GM06990 (cell line): Measurements from ENCODE around the gene LRRC18.

Experiments
- DNase-seq: peaks from one replicate; pipeline ENCODE4 v3.0.0-alpha.2; 2011; ENCODE audit not compliant: insufficient read length; ENCODE audit errors: extremely low read depth
- H3K27me3 ChIP-seq: replicated peaks from 2 replicates; pipeline ENCODE4 v1.6.0; 2011; ENCODE audit warnings: low read length; ENCODE audit not compliant: control insufficient read depth, insufficient read depth
- H3K36me3 ChIP-seq: 2 replicates; pipeline ENCODE4 v1.5.1; 2011; ENCODE audit warnings: low read length; ENCODE audit not compliant: control insufficient read depth, insufficient read depth
- H3K4me3 ChIP-seq: replicated peaks from 2 replicates; pipeline ENCODE4 v1.5.1; 2011; ENCODE audit warnings: low read depth, mild to moderate bottlenecking, control low read depth, low read length
- CTCF ChIP-seq: IDR thresholded peaks from 2 replicates; pipeline ENCODE4 v1.5.1; 2011; ENCODE audit warnings: low read length, control low read depth, mild to moderate bottlenecking, inconsistent platforms; ENCODE audit not compliant: insufficient read depth, poor library complexity, severe bottlenecking

The LRRC18 gene

GRCh38 chr10:48883701-48884100 lies 55.9 kb downstream of the LRRC18 start:
- Histone ChIP-seq H3K36me3 (peaks cover 16% of the 10 kb centered on the region), H3K27me3 (no peaks in the 10 kb centered on the region), H3K4me3 (no peak overlapping the region)
- no peak for DNase-seq
- TF ChIP-seq CTCF: no peak

DNA sequence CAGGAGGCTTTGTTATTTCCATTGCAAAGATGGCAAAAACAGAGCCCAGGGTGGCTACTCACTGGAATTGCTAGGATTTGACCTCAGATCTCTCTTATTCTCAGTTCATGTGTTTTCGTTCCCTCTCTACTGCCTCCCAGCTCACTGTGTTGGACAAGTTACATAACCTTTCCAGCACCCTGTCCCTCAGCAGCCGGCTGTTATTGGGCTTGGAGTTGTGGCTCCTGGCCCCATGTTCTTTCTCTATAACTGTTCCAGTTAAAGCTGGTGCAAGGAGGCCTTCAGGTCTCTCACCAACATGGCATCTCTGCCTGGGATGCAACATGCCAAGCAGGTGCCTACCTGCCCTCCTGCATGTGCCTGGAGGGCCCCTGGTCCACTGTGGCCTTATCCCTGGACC lies 56.8 kb downstream of the LRRC18 start:
- no peak for DNase-seq
- Histone ChIP-seq H3K4me3 (no peak overlapping the region), H3K36me3 (peaks cover 21% of the 10 kb centered on the region), H3K27me3 (no peaks in the 10 kb centered on the region)
- TF ChIP-seq CTCF: no peak

DNA sequence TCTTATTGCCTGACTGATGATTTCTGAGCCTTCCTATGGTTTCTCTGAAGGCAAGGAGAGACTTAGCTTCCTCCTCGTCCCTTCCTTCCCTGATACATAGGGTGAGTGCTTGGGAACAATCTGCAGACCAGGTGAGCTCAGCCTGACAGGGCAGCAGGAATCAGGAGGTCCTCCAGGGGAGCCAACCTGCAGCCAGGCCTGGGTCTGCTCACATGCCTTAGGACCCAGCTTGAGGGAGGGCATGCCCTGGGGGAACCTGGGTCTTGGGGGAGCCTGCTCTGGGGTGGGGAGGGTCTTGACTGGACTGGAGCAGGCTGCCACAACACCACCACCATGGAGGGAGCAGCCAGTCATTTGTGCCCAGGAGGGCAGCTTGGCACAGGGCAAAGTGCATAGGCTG lies 57.7 kb downstream of the LRRC18 start:
- no peak for TF ChIP-seq CTCF
- Histone ChIP-seq H3K36me3 (peaks cover 24% of the 10 kb centered on the region), H3K4me3 (no peak overlapping the region), H3K27me3 (no peaks in the 10 kb centered on the region)
- DNase-seq: no peak

- Histone ChIP-seq H3K27me3 (no peaks in the 10 kb centered on the region), H3K4me3 (no peak overlapping the region), H3K36me3 (peaks cover 25% of the 10 kb centered on the region)
- TF ChIP-seq CTCF: no peak
- no peak for DNase-seq
Observed at GRCh38 chr10:48880016-48880705, 59.5 kb downstream of the LRRC18 start.

DNA sequence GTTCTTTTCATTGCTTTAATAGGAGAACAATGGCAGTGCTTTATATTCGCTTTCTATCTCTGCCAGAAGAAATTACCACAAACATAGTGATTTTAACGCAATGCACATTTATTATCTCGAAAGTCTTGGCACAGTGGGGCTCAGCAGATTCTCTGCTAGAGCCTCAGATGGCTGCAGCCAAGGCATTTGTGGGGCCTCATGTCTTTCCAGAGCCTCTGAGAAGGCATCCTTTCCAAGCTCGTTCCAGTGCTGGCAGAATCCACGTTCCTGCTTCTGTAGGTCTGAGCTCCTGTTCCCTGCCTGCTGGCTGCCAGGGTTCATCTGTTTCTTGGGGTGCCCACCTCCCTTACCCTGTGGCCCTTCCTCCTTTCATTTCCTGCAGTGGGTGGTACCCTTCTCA lies 60.2 kb downstream of the LRRC18 start:
- no peak for DNase-seq
- TF ChIP-seq CTCF: no peak
- Histone ChIP-seq H3K27me3 (no peaks in the 10 kb centered on the region), H3K36me3 (peaks cover 25% of the 10 kb centered on the region), H3K4me3 (no peak overlapping the region)

GRCh38 chr10:48878091-48878490 lies 61.5 kb downstream of the LRRC18 start:
- no peak for TF ChIP-seq CTCF

More at GRCh38 chr10:48878091-48878490, 61.5 kb downstream of the LRRC18 start:
- H3K4me3 ChIP-seq: no peak overlapping the region
- peaks cover 32% of the 10 kb centered on the region for H3K36me3 ChIP-seq
- DNase-seq: no peak
- no peaks in the 10 kb centered on the region for H3K27me3 ChIP-seq
